H1 (cell line): ENCODE data around the gene CORO6. TPM values are rescaled to one million over a fixed set of nuclear protein-coding genes. Genes with fewer than 3 reads are reported as not detected.

Experiments used
- CTCF ChIA-PET: fragments of 300-600 bp; sonication (Branson Sonifier 250); formaldehyde crosslinking; loops from one replicate; lab custom pipeline; 2021; ENCODE audit not compliant: partially characterized antibody; lab: Charles Lee
- POLR2A ChIA-PET: fragments of 300-600 bp; sonication (Branson Sonifier 250); formaldehyde crosslinking; loops from one replicate; lab custom pipeline; 2021; ENCODE audit warnings: inconsistent platforms; ENCODE audit not compliant: partially characterized antibody; lab: Charles Lee
- DNase-seq, 2 experiments: peaks; one replicate each; pipeline versions ENCODE4 v3.0.0 to v3.0.0-alpha.2; 2010 to 2022; ENCODE audit warnings: low spot score in 2 of 2, low read depth in 1 of 2, mixed read lengths in 1 of 2
- FAIRE-seq: peaks from 2 replicates; lab custom pipeline; 2011; peaks lifted over from hg19 to GRCh38; lab: Jason Lieb, UNC
- H2AFZ ChIP-seq: 2 replicates; pipeline ENCODE4 v1.8.1; 2012; ENCODE audit warnings: low read length, inconsistent platforms
- H2AK5ac ChIP-seq: 2 replicates; pipeline ENCODE4 v1.6.1; 2013; ENCODE audit warnings: low read depth, low read length
- H2BK120ac ChIP-seq: replicated peaks from 2 replicates; pipeline ENCODE3; 2013; ENCODE audit warnings: low read depth, low read length, inconsistent platforms
- H2BK12ac ChIP-seq: 2 replicates; pipeline ENCODE4 v1.6.1; 2013; ENCODE audit warnings: low read depth, low read length
- H2BK15ac ChIP-seq: 2 replicates; pipeline ENCODE4 v1.6.1; 2013; ENCODE audit warnings: low read length
- H2BK20ac ChIP-seq: 2 replicates; pipeline ENCODE4 v1.6.1; 2013; ENCODE audit warnings: low read length
- H2BK5ac ChIP-seq: 2 replicates; pipeline ENCODE4 v1.6.1; 2013; ENCODE audit warnings: low read depth, low read length
- H3K14ac ChIP-seq: 2 replicates; pipeline ENCODE4 v1.6.1; 2013; ENCODE audit warnings: inconsistent platforms; ENCODE audit not compliant: insufficient read length
- H3K18ac ChIP-seq: 2 replicates; pipeline ENCODE4 v1.6.1; 2013; ENCODE audit warnings: low read length; ENCODE audit errors: extremely low read depth
- H3K23ac ChIP-seq: 2 replicates; pipeline ENCODE4 v1.6.1; 2013; ENCODE audit warnings: inconsistent platforms; ENCODE audit not compliant: insufficient read length
- H3K23me2 ChIP-seq: 2 replicates; pipeline ENCODE4 v1.6.1; 2013; ENCODE audit warnings: low read depth, low read length
- H3K27ac ChIP-seq: 2 replicates; pipeline ENCODE4 v1.6.1; 2011; ENCODE audit warnings: low read depth, low read length, inconsistent platforms
- H3K27me3 ChIP-seq, 4 experiments: replicated peaks in 1 of 4; 1 replicate in 1 of 4; 2 replicates in 3 of 4; pipeline versions ENCODE4 v1.6.1 to v1.8.1; 2011 to 2013; ENCODE audit warnings: low read length in 3 of 4, mild to moderate bottlenecking in 3 of 4, inconsistent platforms in 2 of 4, mixed read lengths in 2 of 4, moderate library complexity in 1 of 4; ENCODE audit not compliant: control insufficient read depth in 3 of 4, insufficient read depth in 3 of 4; ENCODE audit errors: extremely low read depth in 1 of 4
- H3K36me3 ChIP-seq, 4 experiments: 2 replicates each; pipeline versions ENCODE4 v1.6.1 to v1.8.1; 2011 to 2013; ENCODE audit warnings: mild to moderate bottlenecking in 4 of 4, low read length in 3 of 4, moderate library complexity in 2 of 4, control low read depth in 1 of 4, inconsistent platforms in 1 of 4; ENCODE audit not compliant: insufficient read depth in 4 of 4, control insufficient read depth in 2 of 4
- H3K4ac ChIP-seq: replicated peaks from 2 replicates; pipeline ENCODE3; 2013; ENCODE audit warnings: low read length, low read depth, mixed read lengths, inconsistent platforms; ENCODE audit not compliant: insufficient read length
- H3K4me1 ChIP-seq, 4 experiments: replicated peaks in 1 of 4; 1 replicate in 1 of 4; 2 replicates in 3 of 4; pipeline versions ENCODE4 v1.6.1 to v1.8.1; 2011 to 2013; ENCODE audit warnings: low read length in 3 of 4, inconsistent platforms in 2 of 4, mixed read lengths in 1 of 4; ENCODE audit not compliant: insufficient read depth in 4 of 4, control insufficient read depth in 3 of 4
- H3K4me2 ChIP-seq, 2 experiments: 2 replicates each; pipeline versions ENCODE4 v1.6.1 to v1.8.1; 2011 to 2013; ENCODE audit warnings: low read depth in 2 of 2, low read length in 2 of 2, control low read depth in 1 of 2, inconsistent platforms in 1 of 2, mild to moderate bottlenecking in 1 of 2; ENCODE audit not compliant: insufficient read depth in 1 of 2
- H3K4me3 ChIP-seq, 4 experiments: fragments of 200-600, 300-600 bp in 1 of 4; sonication (generic), shearing (Covaris generic), sonication (Bioruptor Twin) in 1 of 4; 2 replicates each; pipeline versions ENCODE4 v1.5.1 to v1.8.1; 2011 to 2016; ENCODE audit warnings: low read length in 4 of 4, low read depth in 3 of 4, control low read depth in 2 of 4, inconsistent platforms in 2 of 4, mild to moderate bottlenecking in 2 of 4, mixed read lengths in 1 of 4, moderate library complexity in 1 of 4; ENCODE audit not compliant: insufficient read depth in 2 of 4; ENCODE audit errors: extremely low read depth in 1 of 4
- H3K56ac ChIP-seq: replicated peaks from 2 replicates; pipeline ENCODE3; 2013; ENCODE audit warnings: low read depth, mild to moderate bottlenecking, mixed read lengths, low read length, inconsistent platforms; ENCODE audit not compliant: insufficient read length
- H3K79me1 ChIP-seq: 2 replicates; pipeline ENCODE4 v1.6.1; 2013; ENCODE audit warnings: low read depth, low read length, control low read depth
- H3K79me2 ChIP-seq, 2 experiments: 2 replicates each; pipeline versions ENCODE4 v1.6.1 to v1.8.1; 2012 to 2013; ENCODE audit warnings: low read length in 2 of 2, mild to moderate bottlenecking in 2 of 2, inconsistent platforms in 1 of 2; ENCODE audit not compliant: insufficient read depth in 2 of 2, control insufficient read depth in 1 of 2
- H3K9ac ChIP-seq, 4 experiments: replicated peaks in 1 of 4; 1 replicate in 1 of 4; 2 replicates in 3 of 4; pipeline versions ENCODE4 v1.6.1 to v1.8.1; 2011 to 2013; ENCODE audit warnings: low read depth in 3 of 4, low read length in 3 of 4, control low read depth in 2 of 4, mild to moderate bottlenecking in 2 of 4, moderate library complexity in 2 of 4, inconsistent platforms in 1 of 4; ENCODE audit errors: extremely low read depth in 1 of 4
- H3K9me3 ChIP-seq, 2 experiments: 2 replicates each; pipeline versions ENCODE4 v1.6.1 to v1.8.1; 2012 to 2013; ENCODE audit warnings: mild to moderate bottlenecking in 2 of 2, moderate library complexity in 2 of 2, control low read depth in 1 of 2, inconsistent platforms in 1 of 2, low read depth in 1 of 2, low read length in 1 of 2, mixed read lengths in 1 of 2; ENCODE audit not compliant: insufficient read depth in 2 of 2
- H4K20me1 ChIP-seq, 2 experiments: replicated peaks in 1 of 2; 2 replicates each; pipeline versions ENCODE3 to v1.8.1; 2011 to 2013; ENCODE audit warnings: inconsistent platforms in 2 of 2, low read length in 2 of 2, mild to moderate bottlenecking in 1 of 2; ENCODE audit not compliant: insufficient read depth in 2 of 2, control insufficient read depth in 1 of 2
- H4K5ac ChIP-seq: 2 replicates; pipeline ENCODE4 v1.6.1; 2013; ENCODE audit warnings: low read length, low read depth, mixed read lengths, inconsistent platforms; ENCODE audit not compliant: insufficient read length
- H4K8ac ChIP-seq: 2 replicates; pipeline ENCODE4 v1.8.0; 2013; ENCODE audit warnings: mild to moderate bottlenecking, moderate library complexity, low read length, inconsistent platforms; ENCODE audit not compliant: insufficient read depth; ENCODE audit errors: extremely low read depth
- H4K91ac ChIP-seq: replicated peaks from 2 replicates; pipeline ENCODE3; 2013; ENCODE audit warnings: low read length, mixed read lengths, inconsistent platforms; ENCODE audit not compliant: insufficient read length
- BRCA1 ChIP-seq: IDR thresholded peaks from 2 replicates; pipeline ENCODE4 v1.6.1; 2012; ENCODE audit warnings: low read depth, low read length, improper control_type of control experiment
- CEBPB ChIP-seq: IDR thresholded peaks from 2 replicates; pipeline ENCODE4 v1.6.1; 2012; ENCODE audit warnings: low read depth, low read length
- CTCF ChIP-seq, 3 experiments: IDR thresholded peaks; 1 replicate in 2 of 3; 2 replicates in 1 of 3; pipeline versions ENCODE4 v1.5.1 to v1.6.1; 2011; ENCODE audit warnings: low read length in 3 of 3, mild to moderate bottlenecking in 3 of 3, inconsistent platforms in 2 of 3, low read depth in 1 of 3, moderate library complexity in 1 of 3; ENCODE audit not compliant: insufficient read depth in 1 of 3; ENCODE audit errors: control extremely low read depth in 1 of 3
- EP300 ChIP-seq, 2 experiments: IDR thresholded peaks; 1 replicate in 1 of 2; 2 replicates in 1 of 2; pipeline ENCODE4 v1.6.1; 2011 to 2012; ENCODE audit warnings: low read depth in 2 of 2, low read length in 2 of 2, mild to moderate bottlenecking in 2 of 2, borderline replicate concordance in 1 of 2, inconsistent platforms in 1 of 2, moderate library complexity in 1 of 2
- GABPA ChIP-seq: IDR thresholded peaks from 2 replicates; pipeline ENCODE4 v1.6.1; 2011; ENCODE audit warnings: mild to moderate bottlenecking, low read length, moderate library complexity, borderline replicate concordance; ENCODE audit not compliant: insufficient read depth
- GTF2F1 ChIP-seq: IDR thresholded peaks from 2 replicates; pipeline ENCODE4 v1.6.1; 2012; ENCODE audit warnings: low read depth, low read length, improper control_type of control experiment, borderline replicate concordance
- JUND ChIP-seq: IDR thresholded peaks from 2 replicates; pipeline ENCODE4 v1.6.1; 2011; ENCODE audit warnings: mild to moderate bottlenecking, improper control_type of control experiment, low read length
- MAFK ChIP-seq: IDR thresholded peaks from 2 replicates; pipeline ENCODE4 v1.6.1; 2012; ENCODE audit warnings: low read depth, mild to moderate bottlenecking, improper control_type of control experiment, low read length
- NRF1 ChIP-seq: IDR thresholded peaks from 2 replicates; pipeline ENCODE4 v1.6.1; 2011; ENCODE audit warnings: mild to moderate bottlenecking, low read depth, low read length, improper control_type of control experiment
- POU5F1 ChIP-seq: IDR thresholded peaks from 2 replicates; pipeline ENCODE4 v1.6.1; 2011; ENCODE audit warnings: low read depth, mild to moderate bottlenecking, low read length, moderate library complexity
- TCF12 ChIP-seq: IDR thresholded peaks from 2 replicates; pipeline ENCODE4 v1.6.1; 2011; ENCODE audit warnings: low read depth, mild to moderate bottlenecking, low read length
- WGBS, 2 experiments: shearing (Covaris generic) in 1 of 2; methylation state at CpG; one replicate each; pipeline versions ENCODE4 v1.1.6 to v1.1.7; 2013 to 2015; ENCODE audit warnings: low lambda C conversion rate in 2 of 2, mixed read lengths in 2 of 2, inconsistent platforms in 1 of 2, low coverage in 1 of 2, missing lambda C conversion rate in 1 of 2; ENCODE audit not compliant: insufficient replicate concordance in 2 of 2, insufficient coverage in 1 of 2, insufficient read length in 1 of 2; ENCODE audit errors: extremely low coverage in 1 of 2, missing lambda C conversion rate in 1 of 2; 5-methylcytosine and 5-hydroxymethylcytosine counted together
- polyA plus RNA-seq, 7 experiments: library from polyadenylated mRNA; depleted of rRNA in 3 of 7; stranded (reverse) in 5 of 7; unstranded in 2 of 7; fragments of >200 nt in 5 of 7; fragments of 200-250 nt in 2 of 7; gene quantifications; 1 replicate in 5 of 7; 2 replicates in 1 of 7; 4 replicates in 1 of 7; pipeline versions ENCODE4 v1.2.1 to v1.2.3, GENCODE V29; 2011 to 2013; ENCODE audit warnings: missing spikeins in 2 of 7, mixed read lengths in 2 of 7
- total RNA-seq: library from RNA; stranded (reverse); fragmentation: NEBNext Ultra II Directional; extraction: Animal tissue kit (Norgen Biotek cat#: 25700); gene quantifications from 2 replicates; pipeline ENCODE4 v1.2.1, GENCODE V29; 2021

The CORO6 gene
- total and polyA plus RNA-seq, 2 of the 8 experiments (the other 6 are each of a cell fraction or from before 2014, with no cell fraction given), result 2.5 to 8.6 TPM

GRCh38 chr17:29608986-29609385, 13.7 kb downstream of the CORO6 start:
- Histone ChIP-seq H3K27ac (no peak overlapping the region), H3K9ac (no peak overlapping the region), H3K4me3 (no peak overlapping the region), H3K56ac (no peak overlapping the region), H3K79me1 (peaks cover 2% of the 10 kb centered on the region; the same call in 1 of the 2 replicates), H4K5ac (no peak overlapping the region), H2AFZ (no peak overlapping the region), H2BK20ac (no peak overlapping the region), H3K4me2 (no peak overlapping the region), H4K20me1 (peaks cover 0 to 5% of the 10 kb centered on the region in 2 experiments), H2BK12ac (no peak overlapping the region), H3K18ac (no peak overlapping the region), H3K9me3 (peaks cover 0 to 11% of the 10 kb centered on the region in 2 experiments; a peak in 1 of 4 replicates), H2AK5ac (no peak overlapping the region), H3K36me3 (peaks cover 0 to 7% (median 0%) of the 10 kb centered on the region in 4 experiments; a peak in 1 of 8 replicates), H3K14ac (no peak overlapping the region), H2BK15ac (no peak overlapping the region), H3K4ac (no peak overlapping the region), H3K79me2 (no peaks in the 10 kb centered on the region), H2BK120ac (no peak overlapping the region), H3K27me3 (peaks cover 0 to 6% (median 3%) of the 10 kb centered on the region in 4 experiments; a peak in 3 of 7 replicates), H3K23me2 (no peaks in the 10 kb centered on the region; the same call in 1 of the 2 replicates), H2BK5ac (no peak overlapping the region), H3K4me1 (peaks cover 0 to 5% (median 5%) of the 10 kb centered on the region in 4 experiments; a peak in 6 of 7 replicates), H3K23ac (no peak overlapping the region), H4K91ac (no peak overlapping the region), H4K8ac (no peak overlapping the region)
- ChIA-PET POLR2A (interaction anchor here (0.8 to 1.7 kb wide), 3 partner anchors 8 to 11 kb away, joined by 3 to 8 read pairs (median 3); no protein-coding TSS in a partner anchor), CTCF (interaction anchor here (0.6 to 2.1 kb wide), 9 partner anchors 9 to 239 kb away, joined by 3 to 13 read pairs (median 5); partner anchors contain the start of gene ANKRD13B)
- FAIRE-seq (no peak), DNase-seq (no peak)
- WGBS, 2 experiments, result 94% methylated on average over 10 of the region's 15 CpGs; no CpG with 5 or more reads in 1 of the 2 experiments
- TF ChIP-seq JUND, result no peak
- no peak for TF ChIP-seq GTF2F1
- TF ChIP-seq POU5F1, result no peak
- no peak for TF ChIP-seq CTCF (IDR thresholded peaks at IDR 0.05; ENCODE audit: control extremely low read depth in 1 of 3, insufficient read depth in 1 of 3, low read depth in 1 of 3, low read length in 3 of 3)
- TF ChIP-seq GABPA, result no peak
- no peak for TF ChIP-seq EP300 (IDR thresholded peaks at IDR 0.05; ENCODE audit: borderline replicate concordance in 1 of 2, low read depth in 2 of 2, low read length in 2 of 2)
- no peak for TF ChIP-seq NRF1
- no peak for TF ChIP-seq TCF12
- no peak for TF ChIP-seq MAFK
- TF ChIP-seq BRCA1, result no peak
- no peak for TF ChIP-seq CEBPB
